GM19467 (cell line): Measurements from ENCODE around the gene GOLIM4.

ENCODE experiments used
- ATAC-seq: cut with Tn5 transposase; IDR thresholded peaks from one replicate; pipeline ENCODE4 v1.9.1; 2021; ENCODE audit warnings: mild to moderate bottlenecking, moderate library complexity; ENCODE audit not compliant: unreplicated experiment

The GOLIM4 gene

DNA sequence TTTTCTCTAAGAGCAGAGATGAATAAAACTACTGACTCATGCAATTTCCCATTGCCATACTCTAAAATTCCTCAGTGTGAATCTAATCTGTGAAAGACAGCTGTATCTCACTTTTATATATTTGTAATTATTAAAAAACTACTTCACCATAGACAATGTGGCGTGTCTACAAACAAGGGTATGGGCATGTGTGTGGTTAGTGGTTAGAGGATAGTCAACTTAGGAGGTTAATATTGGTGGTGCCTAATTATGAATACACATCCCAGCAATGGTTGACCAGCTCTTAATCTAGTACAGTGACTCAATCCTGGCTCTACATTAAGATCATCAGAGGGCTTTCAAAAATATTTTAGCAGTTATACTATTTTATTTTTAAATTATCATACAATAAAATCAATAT is 94.5 kb downstream of the GOLIM4 start:
- no peak for ATAC-seq

DNA sequence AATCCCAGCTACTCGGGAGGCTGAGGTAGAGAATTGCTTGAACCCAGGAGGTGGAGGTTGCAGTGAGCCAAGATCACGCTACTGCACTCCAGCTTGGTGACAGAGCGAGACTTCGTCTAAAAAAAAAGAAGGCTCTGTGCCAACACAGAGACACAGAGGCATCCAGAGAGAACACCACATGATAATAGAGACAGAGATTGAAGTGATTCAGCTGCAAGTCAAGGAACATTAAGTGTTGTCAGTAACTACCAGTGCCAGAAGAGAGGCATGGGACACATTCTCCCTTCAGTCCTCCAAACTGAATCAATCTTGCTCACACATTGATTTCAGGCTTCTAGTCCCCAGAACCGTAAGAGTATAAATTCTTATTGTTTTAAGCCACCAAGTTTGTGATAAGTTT is 97.5 kb downstream of the GOLIM4 start:
- ATAC-seq, result no peak

DNA sequence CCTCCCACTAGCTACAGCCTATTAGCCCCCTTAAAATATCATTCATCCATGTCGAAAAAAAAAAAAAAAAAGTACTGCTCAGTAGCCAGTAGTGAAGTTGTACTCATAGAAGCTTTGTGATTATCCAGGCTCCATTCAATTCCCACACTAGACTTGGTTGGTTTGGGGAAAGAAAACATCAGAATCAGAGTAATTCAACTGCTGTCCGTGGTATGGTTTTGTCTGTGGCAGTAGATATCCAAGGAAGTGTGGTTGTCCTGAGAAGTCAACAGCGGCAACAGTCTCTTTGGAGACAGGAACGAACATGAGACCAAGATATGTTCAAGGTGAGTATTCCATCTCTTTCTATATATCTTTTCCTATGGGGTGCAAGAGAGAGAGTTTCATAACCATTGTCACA is 99.2 kb downstream of the GOLIM4 start:
- no peak for ATAC-seq

DNA sequence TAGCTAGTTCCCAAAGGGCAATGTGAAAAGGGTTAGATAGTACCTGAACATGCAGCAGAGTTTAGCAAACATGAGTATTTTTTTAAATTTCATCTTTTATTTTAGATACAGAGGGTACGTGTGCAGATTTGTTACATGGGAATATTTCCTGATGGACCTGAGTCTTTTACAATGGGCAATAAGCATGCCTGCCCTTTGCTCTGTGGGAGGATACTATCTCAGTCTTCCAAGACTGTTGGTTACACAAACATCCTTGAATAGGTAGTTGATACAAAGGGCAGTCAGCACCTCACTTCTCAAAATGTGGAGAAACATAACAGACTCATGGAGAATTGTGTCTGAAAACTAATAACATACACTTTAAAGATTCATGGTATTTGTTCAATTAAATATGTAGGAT is 103.3 kb downstream of the GOLIM4 start:
- ATAC-seq, result no peak

DNA sequence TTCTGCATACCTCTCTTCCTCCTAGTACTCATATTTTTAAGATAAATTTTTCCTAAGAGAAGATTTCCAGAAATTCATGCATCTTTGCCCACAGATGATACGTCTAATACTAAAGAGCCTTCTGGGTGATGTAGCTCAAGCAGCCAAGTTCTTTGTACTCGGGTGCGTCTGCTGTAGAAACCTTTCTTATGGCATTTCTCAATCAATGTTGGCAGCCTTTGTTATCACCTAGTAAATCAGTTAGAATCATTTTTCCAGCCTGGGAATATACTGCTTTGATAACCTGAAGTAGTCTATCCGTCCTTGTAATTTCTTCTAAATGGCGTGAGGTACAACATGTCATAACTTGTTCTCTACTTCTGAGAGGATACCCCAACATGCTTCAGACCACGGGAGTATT is 104.5 kb downstream of the GOLIM4 start:
- ATAC-seq, result no peak

DNA sequence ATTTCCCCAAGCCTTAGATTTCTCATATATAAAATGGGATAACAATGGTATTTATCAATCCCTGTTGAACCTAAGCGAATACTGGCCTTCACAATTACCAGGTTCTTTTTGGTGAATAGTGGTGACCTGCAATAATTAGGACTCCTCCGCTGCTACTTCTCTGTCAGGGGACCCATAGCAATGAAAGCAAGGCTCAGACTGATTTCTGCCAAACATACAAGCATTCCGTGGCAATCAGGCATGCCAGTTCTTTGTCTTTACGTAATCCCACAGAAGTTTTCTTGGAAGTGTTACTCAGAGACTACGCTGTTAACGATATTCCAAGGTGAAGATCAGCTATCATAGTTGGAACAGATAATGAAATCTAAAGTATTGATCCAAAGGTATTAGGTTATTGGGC is 105.7 kb downstream of the GOLIM4 start:
- ATAC-seq, result no peak

DNA sequence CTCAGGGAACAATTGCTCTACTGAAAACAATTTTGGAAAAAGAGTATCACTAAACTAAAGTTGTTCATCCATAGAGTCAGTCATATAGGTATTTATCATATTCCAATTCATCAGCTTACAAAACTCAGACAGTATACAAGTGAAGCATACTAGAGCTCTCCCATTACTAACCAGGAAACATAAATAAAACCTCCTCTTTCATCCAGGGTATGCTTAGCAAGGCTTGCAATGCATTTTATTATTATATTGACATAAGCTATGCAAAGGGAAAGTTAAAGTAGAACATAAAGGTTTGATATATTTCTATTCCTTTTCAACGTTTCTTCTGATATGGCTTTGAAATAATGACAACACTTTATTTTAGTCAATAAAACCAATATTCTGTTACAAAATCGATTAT is 106.7 kb downstream of the GOLIM4 start:
- ATAC-seq, result no peak

DNA sequence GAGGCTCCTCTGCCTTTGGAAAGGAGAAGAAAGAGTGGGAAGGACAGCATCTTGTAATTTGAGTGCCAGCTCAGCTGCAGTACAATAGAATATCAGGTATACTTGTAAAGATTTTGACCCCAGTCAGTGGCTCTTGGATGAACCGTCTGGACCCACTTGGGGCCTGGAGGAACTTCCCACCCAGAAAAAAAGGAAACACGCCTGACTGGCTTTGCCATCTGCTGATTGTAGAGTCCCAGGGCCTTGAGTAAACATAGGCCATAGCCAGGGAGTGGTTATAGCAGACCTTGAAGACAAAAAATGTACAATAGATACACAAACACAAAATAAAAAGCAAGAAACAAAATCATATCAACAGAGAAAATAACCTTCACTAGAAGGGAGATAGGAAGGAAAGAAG is 112.1 kb downstream of the GOLIM4 start:
- ATAC-seq, result no peak

DNA sequence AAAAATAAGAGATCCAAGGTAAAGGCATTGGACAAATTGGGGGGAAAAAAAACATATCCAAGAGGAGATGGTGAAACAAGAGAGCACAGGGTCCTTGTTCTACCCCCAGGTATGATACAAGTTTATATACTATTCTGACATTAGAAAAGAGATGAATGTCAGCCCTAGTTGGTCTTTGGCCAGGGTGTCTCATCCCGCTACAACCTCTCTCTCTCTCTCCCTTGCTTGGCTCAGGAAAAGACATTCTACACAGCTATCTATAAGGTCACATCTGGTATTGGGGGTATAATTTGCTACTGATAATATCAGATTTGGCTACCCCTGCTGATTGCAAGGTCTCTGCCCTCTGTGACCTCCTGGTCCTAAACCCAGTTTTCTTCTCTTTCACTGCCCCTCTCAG is 117.2 kb downstream of the GOLIM4 start:
- ATAC-seq, result no peak

DNA sequence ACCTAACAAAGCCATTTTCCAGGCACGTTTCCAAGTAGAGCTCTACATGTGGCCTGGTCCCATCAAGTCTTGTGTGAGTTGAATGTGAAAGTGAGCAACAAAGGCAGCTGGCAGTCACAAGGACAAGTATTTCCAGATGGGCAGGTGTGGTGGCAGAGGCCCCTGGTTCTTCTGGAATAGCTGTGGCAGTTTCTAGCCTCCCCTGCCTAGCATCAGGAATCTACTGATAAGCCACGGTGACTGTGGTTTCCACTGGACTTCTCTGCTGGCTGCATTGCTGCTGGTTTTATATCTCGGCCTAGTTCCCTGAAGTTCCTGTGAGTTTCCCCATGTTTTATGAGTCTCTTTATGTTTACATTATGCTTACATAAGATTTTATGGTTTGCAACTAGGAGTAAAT is 117.7 kb downstream of the GOLIM4 start:
- no peak for ATAC-seq

DNA sequence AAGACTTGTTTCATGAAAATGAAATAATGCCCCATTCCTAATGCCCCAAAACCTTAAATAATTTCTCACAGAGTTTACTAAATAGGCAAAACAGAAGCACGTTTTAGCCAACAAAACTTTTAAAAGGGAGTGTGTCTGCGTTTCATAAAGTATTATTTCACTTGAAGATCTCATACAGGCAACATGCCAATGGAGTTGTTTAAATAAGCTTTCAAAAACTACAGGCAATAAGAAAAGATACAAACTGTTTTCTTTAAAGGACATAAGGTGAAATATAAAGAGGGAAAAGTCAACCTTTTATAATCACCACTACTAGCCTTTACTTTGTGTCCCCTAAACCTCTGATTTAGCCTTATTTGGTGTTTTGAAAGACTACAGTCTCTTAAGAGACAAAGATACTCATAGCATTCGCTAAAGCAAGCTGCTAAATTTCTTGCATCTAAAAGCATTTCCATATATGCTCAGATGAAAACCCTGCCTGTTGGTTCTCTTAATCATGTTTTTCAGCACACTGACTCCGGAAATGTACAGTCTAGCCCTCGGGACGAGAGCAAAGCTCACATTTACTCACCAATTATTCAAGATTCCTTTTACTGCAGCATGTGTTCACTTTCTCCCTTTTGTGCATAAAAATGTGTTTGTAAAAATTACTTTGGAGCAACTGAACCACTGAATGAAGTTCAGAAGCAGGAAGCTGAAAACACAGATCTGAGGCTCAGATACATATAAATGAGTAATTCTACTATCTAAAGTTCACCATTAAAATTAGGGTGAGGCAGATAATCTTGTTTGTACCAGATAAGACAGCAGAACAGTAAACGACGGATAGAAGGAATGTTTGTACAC is 119.0 kb downstream of the GOLIM4 start:
- no peak for ATAC-seq

DNA sequence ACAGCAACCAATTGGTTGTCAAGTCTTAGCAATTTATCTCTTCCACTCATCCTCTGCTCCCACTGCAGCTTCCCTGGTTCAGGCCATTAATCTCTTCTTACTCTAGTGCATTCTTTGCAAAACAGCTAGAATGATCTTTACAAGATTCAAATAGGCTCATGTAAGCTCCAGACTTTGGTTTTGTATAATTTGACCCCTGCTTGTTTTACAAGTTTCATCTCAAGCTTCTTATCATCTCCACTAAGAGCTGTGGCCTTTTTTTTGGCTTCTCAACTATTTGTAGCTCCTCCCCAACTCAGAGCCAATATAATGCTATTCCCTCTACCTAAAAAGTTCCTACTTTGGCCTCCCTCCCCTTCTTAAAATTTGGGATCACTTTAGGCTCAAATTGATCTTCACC is 121.8 kb downstream of the GOLIM4 start:
- ATAC-seq, result no peak

DNA sequence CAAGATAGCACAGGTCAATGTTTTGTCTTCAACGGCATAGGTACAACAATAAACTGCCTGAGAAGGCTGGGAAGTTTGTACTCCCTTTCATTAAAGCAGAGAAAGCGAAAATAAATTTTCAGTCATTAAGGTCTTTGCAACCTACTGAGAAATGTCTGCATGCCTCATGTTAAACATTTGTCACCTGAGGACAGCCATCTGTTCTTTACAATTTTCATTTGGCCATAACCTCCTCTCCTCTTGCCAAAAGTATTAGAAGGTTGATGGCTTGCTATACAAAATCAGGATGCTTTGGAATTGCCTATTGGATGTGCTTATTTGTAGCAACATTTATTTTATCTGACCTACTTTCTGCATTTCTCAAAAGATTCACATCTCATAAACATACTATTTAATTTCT is 122.7 kb downstream of the GOLIM4 start:
- ATAC-seq, result no peak

DNA sequence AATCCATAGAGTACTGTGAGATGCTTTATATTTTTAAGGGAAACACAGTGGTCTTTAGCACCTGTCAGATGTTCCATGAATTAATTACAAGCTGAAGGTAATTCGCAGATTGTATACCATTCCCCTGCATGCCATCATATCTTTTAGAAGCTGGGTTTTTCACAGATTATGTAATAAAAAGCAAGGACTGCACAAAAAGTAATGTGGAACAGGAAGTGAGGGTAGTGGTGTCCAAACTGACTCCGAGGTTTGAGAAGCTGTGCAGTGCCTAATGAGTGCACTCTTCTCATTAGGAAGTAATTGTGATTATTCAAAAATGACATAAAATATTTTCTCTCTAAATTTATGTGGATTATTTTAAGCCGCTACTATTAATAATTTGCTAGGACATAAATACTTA is 123.2 kb downstream of the GOLIM4 start:
- no peak for ATAC-seq

DNA sequence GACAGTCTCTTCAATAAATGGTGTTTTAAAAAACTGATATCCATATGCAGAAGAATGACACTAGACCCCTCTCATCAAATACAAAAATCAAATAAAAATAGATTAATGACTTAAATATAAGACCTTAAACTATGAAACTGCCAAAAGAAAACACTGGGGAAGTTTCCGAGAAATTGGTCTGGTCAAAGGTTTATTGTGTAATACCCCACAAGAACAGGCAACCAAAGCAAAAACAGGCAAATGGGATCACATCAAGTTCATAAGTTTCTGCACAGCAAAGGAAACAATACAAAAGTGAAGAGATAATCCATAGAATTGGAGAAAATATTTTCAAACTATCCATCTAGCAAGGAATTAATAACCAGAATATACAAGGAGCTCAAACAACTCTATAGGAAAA is 126.2 kb downstream of the GOLIM4 start:
- ATAC-seq, result no peak

DNA sequence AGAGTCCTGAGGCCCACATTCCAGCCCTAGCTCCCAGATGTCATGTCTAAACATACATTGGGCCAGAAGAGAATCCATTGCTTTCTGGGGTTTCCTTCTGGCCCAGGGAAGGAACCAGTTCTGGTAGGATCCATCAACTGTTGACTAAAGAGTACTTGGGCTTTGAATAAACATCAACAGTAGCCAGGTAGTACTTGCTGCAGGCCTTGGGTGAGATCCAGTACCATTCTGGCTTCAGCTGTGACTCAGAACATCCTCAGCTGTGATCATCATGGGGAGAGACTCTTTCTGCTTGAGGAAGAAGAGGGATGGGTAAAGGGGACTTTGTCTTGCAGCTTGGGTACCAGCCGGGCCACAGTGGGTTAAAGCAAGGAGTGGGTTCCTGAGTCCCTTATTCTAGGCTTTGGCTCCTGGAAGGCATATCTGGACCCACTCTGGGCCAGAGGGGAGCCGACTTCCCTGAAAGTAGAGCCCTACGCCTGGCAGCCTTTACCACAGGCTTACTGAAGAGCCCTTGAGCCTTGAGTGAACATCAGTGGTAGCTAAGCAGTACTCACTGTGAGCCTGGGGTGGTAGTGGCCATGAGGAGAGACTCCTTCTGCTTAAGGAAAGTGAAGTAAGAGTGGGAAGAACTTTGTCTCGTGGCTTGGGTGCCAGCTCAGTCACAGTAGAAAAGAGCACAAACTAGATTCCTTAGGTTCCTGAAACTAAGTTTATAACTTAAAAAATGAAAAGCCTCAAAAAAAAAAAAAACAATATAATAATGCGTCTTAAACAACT is 128.3 kb downstream of the GOLIM4 start:
- no peak for ATAC-seq
